K562 (cell line): ENCODE data around the gene SNX27. TPM values are rescaled to one million over a fixed set of nuclear protein-coding genes. Genes with fewer than 3 reads are reported as not detected.

Source experiments
- ATF1 ChIP-seq, 2 experiments: fragments of 450-650 bp in 1 of 2; IDR thresholded peaks; 2 replicates each; pipeline ENCODE4 v1.6.1; 2016; ENCODE audit warnings: missing compliant biosample characterization in 1 of 2, missing genetic modification characterization in 1 of 2
- BHLHE40 ChIP-seq: IDR thresholded peaks from 2 replicates; pipeline ENCODE4 v1.6.1; 2011; ENCODE audit warnings: low read length, improper control_type of control experiment
- CBFA2T3 ChIP-seq: fragments of 450-650 bp; IDR thresholded peaks from 2 replicates; pipeline ENCODE4 v1.6.1; 2017
- EP300 ChIP-seq: IDR thresholded peaks from 2 replicates; pipeline ENCODE4 v1.6.1; 2012; ENCODE audit warnings: low read length, improper control_type of control experiment
- LEF1 ChIP-seq: fragments of 450-650 bp; IDR thresholded peaks from 2 replicates; pipeline ENCODE4 v1.6.1; 2016; ENCODE audit warnings: mild to moderate bottlenecking
- MIER1 ChIP-seq: fragments of 450-650 bp; IDR thresholded peaks from 2 replicates; pipeline ENCODE4 v1.6.1; 2016; ENCODE audit warnings: antibody characterized with exemption, mild to moderate bottlenecking, low read depth
- POLR3A ChIP-seq: IDR thresholded peaks from 2 replicates; pipeline ENCODE4 v1.6.1; 2011; ENCODE audit warnings: borderline replicate concordance, mild to moderate bottlenecking, moderate library complexity; ENCODE audit not compliant: insufficient read length, insufficient read depth; ENCODE audit errors: extremely low read depth
- RHOXF2B ChIP-seq: fragments of 250-450 bp; sonication (Bioruptor Pico); conservative IDR thresholded peaks from 2 replicates; pipeline ENCODE4 v1.5.1; 2021
- SLC30A9 ChIP-seq: fragments of 250-450 bp; sonication (Bioruptor Pico); IDR thresholded peaks from 2 replicates; pipeline ENCODE4 v1.8.0; 2022; ENCODE audit warnings: mild to moderate bottlenecking, moderate library complexity
- XRCC4 ChIP-seq: IDR thresholded peaks from one replicate; pipeline ENCODE4 v1.6.1; 2011; ENCODE audit not compliant: insufficient read depth, insufficient read length; ENCODE audit errors: extremely low read depth
- ZEB2 ChIP-seq: fragments of 450-650 bp; IDR thresholded peaks from 2 replicates; pipeline ENCODE4 v1.6.1; 2016
- ZFP91 ChIP-seq: sonication (generic); formaldehyde crosslinking; IDR thresholded peaks from 2 replicates; pipeline ENCODE4 v1.8.0; 2022; ENCODE audit warnings: mild to moderate bottlenecking, missing genetic modification reagents
- ZNF551 ChIP-seq: fragments of 250-450 bp; sonication (Bioruptor Pico); IDR thresholded peaks from 2 replicates; pipeline ENCODE4 v1.5.0; 2021; ENCODE audit warnings: mild to moderate bottlenecking, moderate library complexity
- ZNF740 ChIP-seq, 3 experiments: fragments of 200-800 bp in 1 of 3; sonication (Bioruptor generic) in 1 of 3; sonication (generic) in 1 of 3; formaldehyde crosslinking in 1 of 3; IDR thresholded peaks; 2 replicates each; pipeline versions ENCODE4 v1.6.1 to v1.8.0; 2016 to 2022; ENCODE audit warnings: mild to moderate bottlenecking in 2 of 3, missing compliant biosample characterization in 2 of 3, missing genetic modification characterization in 2 of 3, missing genetic modification reagents in 1 of 3
- polyA plus RNA-seq, 8 experiments: library from polyadenylated mRNA; depleted of rRNA in 4 of 8; stranded (reverse) in 5 of 8; unstranded in 3 of 8; fragments of >200 nt; fragmentation: Nextera tagmentation in 2 of 8; fragmentation: Illumina TruSeq in 1 of 8; extraction: Ambion mirVana in 2 of 8; extraction: Trizol in 1 of 8; gene quantifications; 2 replicates each; pipeline versions ENCODE4 v1.2.1 to v1.2.3, GENCODE V29; 2011 to 2014; ENCODE audit warnings: inconsistent platforms in 1 of 8, missing spikeins in 1 of 8
- total RNA-seq, 7 experiments: library from RNA; depleted of rRNA in 6 of 7; stranded (reverse); fragments of >200 nt in 6 of 7; fragmentation: Illumina TruSeq in 2 of 7; extraction: Trizol in 2 of 7; gene quantifications; 2 replicates each; pipeline versions ENCODE4 v1.2.1 to v1.2.3, GENCODE V29; 2011 to 2021; ENCODE audit warnings: low replicate concordance in 1 of 7
- TF ChIP-seq, protein P1 (sequence below), 2 experiments: fragments of 450-650 bp in 1 of 2; sonication (generic) in 1 of 2; formaldehyde crosslinking in 1 of 2; IDR thresholded peaks; 2 replicates each; pipeline versions ENCODE4 v1.7.1 to v1.9.0; 2016 to 2022; ENCODE audit warnings: inconsistent platforms in 1 of 2, mild to moderate bottlenecking in 1 of 2, missing genetic modification reagents in 1 of 2

Gene SNX27
- total and polyA plus RNA-seq, 9 of the 15 experiments (the other 6 are each of a cell fraction or from before 2014, with no cell fraction given) = 4.5 to 18.7 (median 10.1) TPM

DNA sequence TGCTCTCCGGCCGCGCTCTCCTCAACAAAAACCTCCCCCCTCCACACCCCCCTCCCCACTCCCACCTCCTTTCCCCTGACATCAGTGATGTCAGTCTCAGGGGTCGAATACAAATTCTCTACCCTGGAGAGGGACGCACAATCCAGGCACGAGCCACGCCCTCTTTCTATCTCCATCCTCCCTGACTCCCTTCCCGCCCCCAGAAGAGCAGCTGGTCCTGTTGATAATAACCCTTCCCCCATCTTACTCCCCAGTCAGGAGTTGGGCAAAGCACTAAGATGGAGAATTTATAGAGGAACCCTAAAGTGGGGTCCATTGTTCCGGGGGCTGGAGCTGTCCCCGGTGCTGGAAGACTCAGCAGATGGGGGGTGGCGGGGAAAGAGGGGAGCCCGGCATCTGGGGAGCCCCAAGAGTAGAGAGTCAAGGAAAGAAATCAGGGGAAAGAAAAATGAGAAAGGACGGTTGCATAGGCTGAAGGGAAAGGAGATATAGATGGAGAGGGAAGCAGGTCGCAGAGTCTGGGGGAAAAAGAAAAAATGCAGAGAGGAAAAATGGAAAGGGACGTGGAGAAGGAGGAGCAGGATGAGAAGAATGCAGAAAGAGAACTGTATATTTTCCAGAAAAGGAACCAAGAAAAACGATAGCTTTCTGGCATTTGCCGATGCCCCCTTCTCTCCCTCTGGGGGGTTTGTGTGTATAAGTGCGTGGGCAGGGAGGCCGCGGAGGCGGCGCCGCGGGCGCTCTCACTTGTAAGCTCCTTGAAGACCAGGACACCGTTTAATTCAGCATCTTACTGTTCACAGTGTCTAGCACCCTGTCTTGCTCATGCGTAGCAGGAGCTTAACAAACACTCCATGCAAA lies 105.2 kb downstream of the SNX27 start, which contains the start of gene CELF3 (continued):
- TF ChIP-seq, protein P1, sequence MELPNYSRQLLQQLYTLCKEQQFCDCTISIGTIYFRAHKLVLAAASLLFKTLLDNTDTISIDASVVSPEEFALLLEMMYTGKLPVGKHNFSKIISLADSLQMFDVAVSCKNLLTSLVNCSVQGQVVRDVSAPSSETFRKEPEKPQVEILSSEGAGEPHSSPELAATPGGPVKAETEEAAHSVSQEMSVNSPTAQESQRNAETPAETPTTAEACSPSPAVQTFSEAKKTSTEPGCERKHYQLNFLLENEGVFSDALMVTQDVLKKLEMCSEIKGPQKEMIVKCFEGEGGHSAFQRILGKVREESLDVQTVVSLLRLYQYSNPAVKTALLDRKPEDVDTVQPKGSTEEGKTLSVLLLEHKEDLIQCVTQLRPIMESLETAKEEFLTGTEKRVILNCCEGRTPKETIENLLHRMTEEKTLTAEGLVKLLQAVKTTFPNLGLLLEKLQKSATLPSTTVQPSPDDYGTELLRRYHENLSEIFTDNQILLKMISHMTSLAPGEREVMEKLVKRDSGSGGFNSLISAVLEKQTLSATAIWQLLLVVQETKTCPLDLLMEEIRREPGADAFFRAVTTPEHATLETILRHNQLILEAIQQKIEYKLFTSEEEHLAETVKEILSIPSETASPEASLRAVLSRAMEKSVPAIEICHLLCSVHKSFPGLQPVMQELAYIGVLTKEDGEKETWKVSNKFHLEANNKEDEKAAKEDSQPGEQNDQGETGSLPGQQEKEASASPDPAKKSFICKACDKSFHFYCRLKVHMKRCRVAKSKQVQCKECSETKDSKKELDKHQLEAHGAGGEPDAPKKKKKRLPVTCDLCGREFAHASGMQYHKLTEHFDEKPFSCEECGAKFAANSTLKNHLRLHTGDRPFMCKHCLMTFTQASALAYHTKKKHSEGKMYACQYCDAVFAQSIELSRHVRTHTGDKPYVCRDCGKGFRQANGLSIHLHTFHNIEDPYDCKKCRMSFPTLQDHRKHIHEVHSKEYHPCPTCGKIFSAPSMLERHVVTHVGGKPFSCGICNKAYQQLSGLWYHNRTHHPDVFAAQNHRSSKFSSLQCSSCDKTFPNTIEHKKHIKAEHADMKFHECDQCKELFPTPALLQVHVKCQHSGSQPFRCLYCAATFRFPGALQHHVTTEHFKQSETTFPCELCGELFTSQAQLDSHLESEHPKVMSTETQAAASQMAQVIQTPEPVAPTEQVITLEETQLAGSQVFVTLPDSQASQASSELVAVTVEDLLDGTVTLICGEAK (IDR thresholded peaks at IDR 0.05) = peak; percentile 66
- TF ChIP-seq, protein P1 (CRISPR knock-in tag; IDR thresholded peaks at IDR 0.05) = no peak
- TF ChIP-seq EP300 (peak; percentile 47; the same call in 1 of the 2 replicates), POLR3A (no peak), RHOXF2B (CRISPR knock-in tag) (no peak), ATF1 (CRISPR knock-in tag; IDR thresholded peaks at IDR 0.05) (no peak), ATF1 (tag; IDR thresholded peaks at IDR 0.05) (peak; percentile 62), CBFA2T3 (peak; percentile 78), LEF1 (no peak), ZFP91 (CRISPR knock-in tag) (no peak), BHLHE40 (no peak; the same call in 1 of the 2 replicates), ZNF551 (CRISPR knock-in tag) (no peak), MIER1 (peak; percentile 98), XRCC4 (no peak), SLC30A9 (CRISPR knock-in tag) (no peak), ZEB2 (0 out of 2 replicates have a peak, but pooled peaks have one; percentile 28), ZNF740 (CRISPR knock-in tag; IDR thresholded peaks at IDR 0.05) (no peak), ZNF740 (tag; IDR thresholded peaks at IDR 0.05) (0 out of 4 replicates have a peak, but pooled peaks of 1 of the 2 experiments have one; percentile 44)
